Measurements from ENCODE around the gene TNNI2.

TNNI2 gene

GRCh38 chr11:1821562-1821961 lies 17.2 kb upstream of the TNNI2 start:
- no peak for DNase-seq (ENCODE audit: low read depth)

- no peak for DNase-seq (ENCODE audit: low read depth)
Observed at GRCh38 chr11:1822648-1823375, 16.0 kb upstream of the TNNI2 start.

DNA sequence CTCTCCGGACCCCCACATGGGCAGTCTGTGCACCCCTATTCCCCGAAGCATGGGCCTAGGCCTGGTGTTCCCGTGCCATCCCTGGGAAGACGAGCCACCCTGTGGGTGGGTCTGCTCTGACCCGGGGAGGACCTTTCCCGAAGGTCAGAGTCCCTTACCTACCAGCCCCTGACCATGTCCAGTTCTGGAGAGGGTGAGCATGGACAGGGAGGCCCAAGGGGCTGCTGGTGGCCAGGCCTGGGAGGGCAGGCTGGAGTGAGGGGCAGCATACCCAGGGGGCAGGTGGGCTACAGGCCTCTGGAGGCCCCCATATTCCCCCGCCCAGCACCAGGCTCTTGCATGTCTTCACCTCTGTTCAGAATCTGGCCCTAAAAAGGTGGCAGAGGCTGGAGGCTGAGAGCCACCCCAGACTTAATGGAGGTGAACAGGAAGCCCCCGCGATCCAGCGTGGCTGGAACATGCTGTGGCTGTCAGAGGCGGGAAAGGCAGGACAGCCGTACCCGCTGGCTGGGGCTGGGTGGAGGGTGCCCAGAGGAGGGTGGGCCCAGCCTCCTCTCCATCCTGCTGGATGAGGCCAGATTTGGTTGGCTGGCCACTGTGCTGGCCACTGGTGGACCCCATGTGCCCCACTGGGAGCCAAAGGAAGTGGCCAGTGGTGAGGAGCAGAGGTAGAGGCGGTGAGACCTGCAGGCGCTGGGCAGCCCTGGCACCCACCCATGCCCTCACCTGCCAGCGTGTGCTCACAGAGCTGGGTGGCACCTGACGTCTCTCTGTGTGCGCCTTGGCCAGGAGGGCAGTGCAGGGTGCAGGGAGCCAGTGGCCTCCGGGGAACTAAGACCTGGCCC lies 15.2 kb upstream of the TNNI2 start:
- DNase-seq (ENCODE audit: low read depth) = no peak

DNA sequence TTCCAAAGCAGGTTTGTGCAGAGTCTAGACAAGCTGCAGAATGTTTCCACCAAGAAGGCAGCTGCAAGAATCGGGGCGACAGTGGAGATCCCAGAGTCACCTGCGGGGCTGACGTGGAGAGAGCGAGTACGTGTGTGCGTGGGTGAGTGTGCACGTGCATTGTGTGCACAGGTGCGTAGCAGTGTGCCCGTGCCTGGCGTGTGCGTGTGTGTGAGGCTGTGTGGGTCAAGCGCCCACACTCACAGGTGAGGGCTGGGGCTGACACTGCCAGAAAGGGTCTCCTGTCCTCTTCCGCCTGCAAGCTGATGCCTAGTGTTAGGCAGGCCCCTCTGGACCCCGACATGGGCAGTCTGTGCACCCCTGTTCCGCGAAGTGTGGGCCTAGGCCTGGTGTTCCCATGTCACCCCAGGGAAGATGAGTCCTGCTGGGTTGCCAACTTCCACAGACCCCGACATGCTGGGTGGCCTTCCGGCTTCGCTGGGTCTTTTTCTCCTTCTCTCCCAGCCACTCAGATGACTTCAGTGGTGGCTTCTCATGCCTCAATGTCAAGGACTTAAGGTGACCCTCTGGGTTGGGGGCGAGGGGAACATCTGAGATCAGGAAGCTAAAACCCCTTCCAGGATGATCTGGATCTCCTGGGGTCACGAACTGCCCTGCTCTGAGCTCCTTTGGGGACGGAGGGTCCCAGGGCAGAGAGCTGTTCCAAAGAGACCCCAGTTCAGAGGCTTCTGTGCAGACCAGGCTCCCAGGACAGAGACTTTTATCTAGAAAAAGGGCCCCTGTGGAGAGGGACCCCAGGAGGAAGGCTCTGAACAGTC lies 14.4 kb upstream of the TNNI2 start:
- DNase-seq (ENCODE audit: low read depth) = no peak

GRCh38 chr11:1825039-1825740 lies 13.6 kb upstream of the TNNI2 start:
- peak; percentile 17 for DNase-seq (ENCODE audit: low read depth)

GRCh38 chr11:1825785-1826451 lies 12.9 kb upstream of the TNNI2 start:
- DNase-seq (ENCODE audit: low read depth) = no peak

DNA sequence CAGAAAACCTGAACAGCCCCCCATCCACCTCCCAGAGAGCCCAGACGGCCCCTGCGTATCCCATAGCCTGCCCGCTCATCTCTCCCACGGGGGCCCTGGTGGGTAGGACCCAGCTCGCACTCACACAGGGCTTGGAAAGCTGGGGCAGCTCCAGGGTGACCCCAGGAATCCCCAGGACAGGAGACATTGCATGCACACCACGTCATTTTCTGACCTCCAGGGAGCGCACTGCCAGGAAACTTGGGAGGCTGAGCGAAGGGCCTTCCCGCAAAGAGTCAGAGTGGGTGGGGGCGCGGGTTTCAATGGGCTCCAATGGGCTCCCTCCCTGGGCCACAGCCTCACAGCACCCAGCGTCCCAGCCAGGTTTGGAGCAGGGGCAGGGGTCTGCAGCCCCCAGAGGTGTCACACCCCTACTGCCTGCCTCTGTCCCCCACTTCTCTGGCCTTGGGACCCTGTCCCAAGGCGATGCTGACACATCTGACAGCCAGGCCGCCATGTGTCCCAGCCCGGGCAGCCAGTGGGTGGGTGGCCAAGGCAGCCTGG lies 12.2 kb upstream of the TNNI2 start:
- DNase-seq (ENCODE audit: low read depth) = peak; percentile 20

DNA sequence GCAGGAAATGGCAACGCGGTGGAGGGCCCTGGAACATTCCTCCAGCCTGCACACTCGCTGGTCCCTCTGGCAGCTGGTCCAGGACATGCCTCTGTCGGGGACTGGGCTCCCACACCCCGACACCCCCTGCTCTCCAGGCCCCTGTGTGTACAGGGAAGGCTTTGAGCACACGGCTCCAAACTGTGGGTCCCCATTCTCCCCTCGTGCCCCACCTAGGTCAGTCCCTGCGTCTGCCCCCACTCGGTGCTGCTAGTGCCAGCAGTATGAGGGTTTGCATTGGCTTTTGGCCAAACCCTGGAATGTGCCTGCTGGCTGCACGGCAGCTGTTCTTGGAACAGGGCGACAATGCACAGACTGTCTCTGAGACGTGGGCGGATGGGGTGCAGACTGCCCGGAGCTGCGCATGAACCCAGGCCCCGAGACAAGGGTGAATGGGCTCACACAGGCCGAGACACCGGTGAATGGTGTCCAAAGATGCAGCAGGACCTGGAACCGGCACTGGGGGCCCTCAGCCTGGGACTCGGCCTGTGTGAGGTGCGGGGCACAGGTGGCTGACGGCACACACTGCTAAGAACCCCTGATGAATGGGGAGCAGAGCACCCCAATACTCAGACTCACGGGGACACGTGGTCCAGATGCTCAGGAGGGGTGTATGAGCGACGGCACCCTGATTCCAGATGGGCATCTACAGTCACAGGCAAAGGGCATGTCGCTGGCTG lies 11.5 kb upstream of the TNNI2 start:
- DNase-seq (ENCODE audit: low read depth) = peak; percentile 31

GRCh38 chr11:1827931-1828330 lies 10.8 kb upstream of the TNNI2 start:
- no peak for DNase-seq (ENCODE audit: low read depth)

GRCh38 chr11:1828542-1828941 lies 10.2 kb upstream of the TNNI2 start:
- DNase-seq (ENCODE audit: low read depth) = no peak

DNA sequence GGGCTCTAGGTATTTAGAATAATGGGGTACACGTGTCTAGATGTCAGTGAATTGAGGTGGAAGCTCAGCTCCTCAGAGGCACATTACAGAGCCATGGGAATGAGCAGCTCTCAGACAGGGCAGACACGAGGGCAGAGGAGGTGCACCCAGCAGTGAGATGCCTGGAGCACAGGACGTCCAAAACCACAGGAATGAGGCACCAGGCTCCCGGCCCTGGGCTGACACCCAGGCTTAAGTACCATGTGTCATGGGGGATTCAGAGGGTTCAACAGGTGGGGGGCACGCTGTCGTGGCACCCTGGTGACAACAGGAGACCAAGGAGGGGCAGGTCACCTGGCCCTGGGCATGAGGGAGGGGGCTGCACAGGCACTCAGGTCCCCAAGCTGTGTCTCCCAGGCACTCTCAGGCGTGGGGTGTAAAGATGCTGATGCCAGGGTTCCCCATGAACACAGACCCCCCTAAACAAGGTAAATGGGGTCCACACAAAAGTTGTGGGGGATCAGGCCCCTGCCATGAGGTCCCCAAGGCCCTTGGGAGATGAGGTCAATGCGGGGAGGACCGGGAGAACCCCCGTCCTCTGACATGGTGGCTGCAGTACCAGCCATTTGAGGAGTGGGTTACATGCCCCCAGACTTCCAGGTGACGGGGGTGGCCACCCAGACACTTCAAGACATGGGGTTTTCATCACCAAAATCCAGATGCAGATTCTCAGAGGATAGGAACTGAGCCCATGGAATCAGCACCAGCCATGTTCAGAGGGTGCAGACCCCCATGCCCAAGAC lies 9.6 kb upstream of the TNNI2 start:
- peak; percentile 65 for DNase-seq (ENCODE audit: low read depth)

- no peak for DNase-seq (ENCODE audit: low read depth)
Observed at GRCh38 chr11:1830004-1830321, 8.8 kb upstream of the TNNI2 start.

DNA sequence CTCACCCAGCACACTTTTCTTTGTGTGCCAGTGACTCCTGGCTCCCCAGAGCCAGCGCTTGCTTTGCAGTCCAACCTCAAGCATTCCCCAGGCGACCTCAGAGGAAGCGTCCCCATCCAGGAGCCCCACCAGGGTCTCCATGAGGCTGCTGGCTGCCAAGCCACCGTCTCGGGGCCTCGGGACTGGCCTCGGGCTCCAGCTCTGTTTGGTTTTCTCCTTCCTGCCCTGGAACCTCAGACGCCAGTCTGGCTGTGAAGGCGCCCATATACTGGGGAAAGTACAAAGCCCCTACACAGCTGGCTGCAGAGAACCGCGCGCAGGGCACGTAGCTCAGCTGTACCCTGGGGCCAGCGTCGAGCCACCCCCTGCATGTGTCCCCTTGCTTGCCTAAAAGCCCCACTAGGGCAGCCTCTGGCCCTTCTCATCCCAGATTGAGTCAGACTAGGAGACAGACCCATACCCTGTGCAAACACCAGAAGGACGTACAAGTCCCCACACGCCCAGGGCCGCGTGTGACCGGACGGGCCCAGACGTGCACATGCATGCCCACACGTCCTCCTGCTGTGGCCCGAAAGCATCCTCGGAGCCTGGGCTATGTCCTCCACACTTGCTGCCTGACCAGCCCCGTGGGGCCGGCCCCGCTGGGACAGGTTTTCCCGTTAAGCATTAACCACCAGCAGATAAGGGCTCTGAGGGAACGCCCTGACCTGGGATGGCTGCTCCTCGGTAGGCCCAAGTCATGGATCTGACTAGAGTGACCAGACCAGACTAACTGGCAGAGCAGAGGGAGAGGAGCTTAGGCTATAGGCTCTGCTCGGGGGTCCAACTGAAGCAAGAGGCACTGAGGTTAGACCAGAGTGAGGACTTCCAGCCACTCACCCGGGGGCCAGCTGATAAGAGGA lies 8.2 kb upstream of the TNNI2 start:
- DNase-seq (ENCODE audit: low read depth) = no peak

- no peak for DNase-seq (ENCODE audit: low read depth)
Observed at GRCh38 chr11:1831338-1832210, 7.2 kb upstream of the TNNI2 start.

DNA sequence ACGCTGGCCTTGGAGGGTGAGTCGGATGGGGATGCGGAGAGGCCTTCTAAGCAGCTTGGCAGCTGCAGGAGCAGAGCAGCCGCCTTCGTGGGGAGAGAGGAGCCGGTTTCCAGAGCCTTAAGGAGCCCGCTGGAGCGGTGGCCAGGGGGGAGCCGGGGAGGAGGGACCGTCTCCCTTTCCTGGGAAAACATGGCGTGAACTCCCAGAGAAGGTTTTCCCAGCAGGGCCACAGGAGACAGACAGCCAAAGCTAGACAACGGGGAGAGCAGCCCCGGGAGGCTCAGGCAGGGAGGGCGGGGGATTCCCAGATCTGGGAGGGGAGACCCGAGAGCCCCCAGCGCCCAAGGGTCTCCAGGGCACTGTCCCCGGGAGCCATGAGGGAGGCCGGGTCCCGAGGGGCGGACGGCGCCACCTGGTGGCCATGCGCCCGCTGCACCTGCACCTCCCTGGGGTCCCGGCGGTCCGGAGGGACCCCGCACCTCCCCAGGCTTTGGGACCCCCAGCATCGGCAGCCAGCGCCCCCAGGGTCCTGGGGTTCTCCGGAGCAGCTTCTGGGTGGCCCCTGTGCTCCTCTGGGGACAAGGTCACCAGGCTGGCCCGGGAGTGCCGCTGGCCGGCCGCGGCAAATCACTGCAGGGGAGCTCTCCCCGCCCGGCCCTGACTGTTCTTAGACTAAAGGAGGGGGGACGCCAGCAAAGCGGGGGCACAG lies 6.4 kb upstream of the TNNI2 start:
- DNase-seq (ENCODE audit: low read depth) = peak; percentile 32

DNA sequence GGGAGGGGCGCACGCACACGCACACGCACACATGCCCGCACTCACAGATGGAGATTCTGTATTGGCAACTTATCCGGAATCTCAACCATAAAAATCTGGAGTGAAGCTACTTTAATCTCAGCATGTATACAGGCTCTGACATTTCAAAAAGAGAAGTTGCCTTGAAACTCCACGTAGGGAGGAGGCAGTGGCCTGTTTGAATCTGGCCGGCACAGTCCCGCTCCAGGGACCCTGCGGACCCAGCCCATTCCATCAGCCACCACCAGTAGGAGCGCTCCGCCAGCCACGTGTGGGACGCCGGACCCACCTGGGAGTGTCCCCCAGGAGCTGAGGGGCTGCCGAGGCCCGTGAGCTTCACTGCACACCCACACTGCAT lies 5.9 kb upstream of the TNNI2 start:
- no peak for DNase-seq (ENCODE audit: low read depth)

DNA sequence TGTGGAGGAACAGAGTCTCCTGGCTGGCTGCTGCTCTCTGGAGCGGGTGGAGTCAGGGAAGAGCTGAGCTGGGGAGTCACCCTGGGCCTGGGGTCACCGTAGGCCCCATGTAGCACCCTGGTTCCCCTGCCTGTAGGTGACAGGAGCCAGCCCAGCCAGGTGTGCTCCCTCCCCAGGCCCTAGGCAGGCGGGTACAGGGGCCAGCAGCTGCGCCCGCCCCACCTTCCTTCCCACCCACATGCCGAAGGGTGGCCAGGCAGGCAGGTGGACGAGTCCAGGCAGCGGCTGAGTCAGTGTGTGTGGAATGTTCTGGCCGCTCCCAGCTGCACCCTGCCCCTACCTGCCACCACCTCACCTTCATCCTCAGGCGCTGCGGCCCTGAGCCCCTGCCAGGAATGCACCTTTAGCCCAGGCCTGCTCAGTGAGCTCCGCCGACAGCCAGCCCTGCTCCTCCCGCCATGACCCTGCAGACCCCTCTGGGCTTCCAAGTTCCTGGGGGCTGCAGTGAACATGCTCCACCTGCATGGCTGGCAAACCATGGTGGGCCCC lies 4.6 kb upstream of the TNNI2 start:
- DNase-seq (ENCODE audit: low read depth) = no peak
